ENCODE results near the gene ELMO1.

ELMO1 gene

GRCh38 chr7:37220664-37221063 lies 228.0 kb downstream of the ELMO1 start:
- H3K4me3 ChIP-seq (ENCODE audit: low read depth in 1 of 2, low read length in 2 of 2): no peak overlapping the region
- H3K36me3 ChIP-seq (ENCODE audit: insufficient read depth, low read length): no peaks in the 10 kb centered on the region
- H3K4me1 ChIP-seq (ENCODE audit: insufficient read depth, low read length): no peaks in the 10 kb centered on the region
- no peaks in the 10 kb centered on the region for H3K27me3 ChIP-seq (ENCODE audit: control insufficient read depth in 1 of 2, insufficient read depth in 2 of 2, low read length in 2 of 2)
- H3K27ac ChIP-seq (ENCODE audit: low read depth, low read length): no peak overlapping the region
- H3K9me3 ChIP-seq (ENCODE audit: low read length): no peaks in the 10 kb centered on the region
- no peak overlapping the region for H3K9ac ChIP-seq (ENCODE audit: low read length)

- Histone ChIP-seq H3K9me3 (ENCODE audit: low read length) (no peaks in the 10 kb centered on the region), H3K27ac (ENCODE audit: low read depth, low read length) (no peak overlapping the region), H3K4me1 (ENCODE audit: insufficient read depth, low read length) (no peaks in the 10 kb centered on the region), H3K4me3 (ENCODE audit: low read depth in 1 of 2, low read length in 2 of 2) (no peak overlapping the region), H3K36me3 (ENCODE audit: insufficient read depth, low read length) (no peaks in the 10 kb centered on the region), H3K9ac (ENCODE audit: low read length) (no peak overlapping the region), H3K27me3 (ENCODE audit: control insufficient read depth in 1 of 2, insufficient read depth in 2 of 2, low read length in 2 of 2) (no peaks in the 10 kb centered on the region)
These were observed 229.7 kb downstream of the ELMO1 start for GRCh38 chr7:37218956-37219355.

GRCh38 chr7:37216923-37217322 lies 231.7 kb downstream of the ELMO1 start:
- Histone ChIP-seq H3K4me3 (ENCODE audit: low read depth in 1 of 2, low read length in 2 of 2) (no peak overlapping the region), H3K4me1 (ENCODE audit: insufficient read depth, low read length) (peaks cover under 1% of the 10 kb centered on the region), H3K27ac (ENCODE audit: low read depth, low read length) (no peak overlapping the region)

GRCh38 chr7:37216156-37216852 lies 232.4 kb downstream of the ELMO1 start:
- Histone ChIP-seq H3K9ac (ENCODE audit: low read length) (no peak overlapping the region), H3K4me3 (ENCODE audit: low read depth in 1 of 2, low read length in 2 of 2) (no peak overlapping the region), H3K36me3 (ENCODE audit: insufficient read depth, low read length) (no peaks in the 10 kb centered on the region), H3K9me3 (ENCODE audit: low read length) (no peaks in the 10 kb centered on the region), H3K4me1 (ENCODE audit: insufficient read depth, low read length) (peaks cover 7% of the 10 kb centered on the region), H3K27ac (ENCODE audit: low read depth, low read length) (no peak overlapping the region), H3K27me3 (ENCODE audit: control insufficient read depth in 1 of 2, insufficient read depth in 2 of 2, low read length in 2 of 2) (no peaks in the 10 kb centered on the region)

More at GRCh38 chr7:37216923-37217322, 231.7 kb downstream of the ELMO1 start:
- H3K9ac ChIP-seq (ENCODE audit: low read length): no peak overlapping the region
- H3K36me3 ChIP-seq (ENCODE audit: insufficient read depth, low read length): no peaks in the 10 kb centered on the region
- no peaks in the 10 kb centered on the region for H3K27me3 ChIP-seq (ENCODE audit: control insufficient read depth in 1 of 2, insufficient read depth in 2 of 2, low read length in 2 of 2)
- H3K9me3 ChIP-seq (ENCODE audit: low read length): no peaks in the 10 kb centered on the region

- Histone ChIP-seq H3K9me3 (ENCODE audit: low read length) (no peaks in the 10 kb centered on the region), H3K27ac (ENCODE audit: low read depth, low read length) (no peak overlapping the region), H3K4me3 (ENCODE audit: low read depth in 1 of 2, low read length in 2 of 2) (no peak overlapping the region), H3K27me3 (ENCODE audit: control insufficient read depth in 1 of 2, insufficient read depth in 2 of 2, low read length in 2 of 2) (no peaks in the 10 kb centered on the region), H3K4me1 (ENCODE audit: insufficient read depth, low read length) (peaks cover 7% of the 10 kb centered on the region), H3K36me3 (ENCODE audit: insufficient read depth, low read length) (no peaks in the 10 kb centered on the region), H3K9ac (ENCODE audit: low read length) (no peak overlapping the region)
These were observed 233.3 kb downstream of the ELMO1 start for GRCh38 chr7:37215290-37215923.

- H3K9me3 ChIP-seq (ENCODE audit: low read length): no peaks in the 10 kb centered on the region
- H3K4me1 ChIP-seq (ENCODE audit: insufficient read depth, low read length): peaks cover 18% of the 10 kb centered on the region
- no peaks in the 10 kb centered on the region for H3K27me3 ChIP-seq (ENCODE audit: control insufficient read depth in 1 of 2, insufficient read depth in 2 of 2, low read length in 2 of 2)
- H3K9ac ChIP-seq (ENCODE audit: low read length): no peak overlapping the region
- no peak overlapping the region for H3K27ac ChIP-seq (ENCODE audit: low read depth, low read length)
- H3K36me3 ChIP-seq (ENCODE audit: insufficient read depth, low read length): no peaks in the 10 kb centered on the region
- no peak overlapping the region for H3K4me3 ChIP-seq (ENCODE audit: low read depth in 1 of 2, low read length in 2 of 2)
These were observed 236.1 kb downstream of the ELMO1 start for GRCh38 chr7:37212556-37212955.

- H3K4me1 ChIP-seq (ENCODE audit: insufficient read depth, low read length): peaks cover 18% of the 10 kb centered on the region
- H3K27ac ChIP-seq (ENCODE audit: low read depth, low read length): no peak overlapping the region
- H3K36me3 ChIP-seq (ENCODE audit: insufficient read depth, low read length): no peaks in the 10 kb centered on the region
- no peak overlapping the region for H3K4me3 ChIP-seq (ENCODE audit: low read depth in 1 of 2, low read length in 2 of 2)
- no peaks in the 10 kb centered on the region for H3K9me3 ChIP-seq (ENCODE audit: low read length)
- H3K9ac ChIP-seq (ENCODE audit: low read length): no peak overlapping the region
- H3K27me3 ChIP-seq (ENCODE audit: control insufficient read depth in 1 of 2, insufficient read depth in 2 of 2, low read length in 2 of 2): no peaks in the 10 kb centered on the region
These were observed 236.6 kb downstream of the ELMO1 start for GRCh38 chr7:37212051-37212450.

- Histone ChIP-seq H3K27me3 (ENCODE audit: control insufficient read depth in 1 of 2, insufficient read depth in 2 of 2, low read length in 2 of 2) (no peaks in the 10 kb centered on the region), H3K9me3 (ENCODE audit: low read length) (no peaks in the 10 kb centered on the region), H3K9ac (ENCODE audit: low read length) (no peak overlapping the region), H3K36me3 (ENCODE audit: insufficient read depth, low read length) (no peaks in the 10 kb centered on the region), H3K4me3 (ENCODE audit: low read depth in 1 of 2, low read length in 2 of 2) (no peak overlapping the region), H3K4me1 (ENCODE audit: insufficient read depth, low read length) (peaks cover 18% of the 10 kb centered on the region), H3K27ac (ENCODE audit: low read depth, low read length) (no peak overlapping the region)
These were observed 237.4 kb downstream of the ELMO1 start for GRCh38 chr7:37211097-37211880.

GRCh38 chr7:37209195-37209594 lies 239.5 kb downstream of the ELMO1 start:
- Histone ChIP-seq H3K27me3 (ENCODE audit: control insufficient read depth in 1 of 2, insufficient read depth in 2 of 2, low read length in 2 of 2) (no peaks in the 10 kb centered on the region), H3K36me3 (ENCODE audit: insufficient read depth, low read length) (no peaks in the 10 kb centered on the region), H3K4me3 (ENCODE audit: low read depth in 1 of 2, low read length in 2 of 2) (no peak overlapping the region), H3K9ac (ENCODE audit: low read length) (no peak overlapping the region), H3K4me1 (ENCODE audit: insufficient read depth, low read length) (peaks cover 18% of the 10 kb centered on the region), H3K27ac (ENCODE audit: low read depth, low read length) (peak overlapping the region; percentile 45), H3K9me3 (ENCODE audit: low read length) (no peaks in the 10 kb centered on the region)

- Histone ChIP-seq H3K27ac (ENCODE audit: low read depth, low read length) (peak overlapping the region; percentile 45), H3K9ac (ENCODE audit: low read length) (no peak overlapping the region), H3K4me3 (ENCODE audit: low read depth in 1 of 2, low read length in 2 of 2) (no peak overlapping the region), H3K36me3 (ENCODE audit: insufficient read depth, low read length) (no peaks in the 10 kb centered on the region), H3K9me3 (ENCODE audit: low read length) (no peaks in the 10 kb centered on the region), H3K27me3 (ENCODE audit: control insufficient read depth in 1 of 2, insufficient read depth in 2 of 2, low read length in 2 of 2) (no peaks in the 10 kb centered on the region), H3K4me1 (ENCODE audit: insufficient read depth, low read length) (peaks cover 18% of the 10 kb centered on the region)
These were observed 240.1 kb downstream of the ELMO1 start for GRCh38 chr7:37208528-37208927.

GRCh38 chr7:37206192-37206591 lies 242.5 kb downstream of the ELMO1 start:
- peaks cover 14% of the 10 kb centered on the region for H3K4me1 ChIP-seq (ENCODE audit: insufficient read depth, low read length)
- H3K4me3 ChIP-seq (ENCODE audit: low read depth in 1 of 2, low read length in 2 of 2): no peak overlapping the region
- H3K27ac ChIP-seq (ENCODE audit: low read depth, low read length): no peak overlapping the region
- no peak overlapping the region for H3K9ac ChIP-seq (ENCODE audit: low read length)
- H3K9me3 ChIP-seq (ENCODE audit: low read length): no peaks in the 10 kb centered on the region
- no peaks in the 10 kb centered on the region for H3K36me3 ChIP-seq (ENCODE audit: insufficient read depth, low read length)
- H3K27me3 ChIP-seq (ENCODE audit: control insufficient read depth in 1 of 2, insufficient read depth in 2 of 2, low read length in 2 of 2): no peaks in the 10 kb centered on the region

All from muscle layer of colon (tissue), 2 donors.